ENCODE data around the gene SPACA4. TPM values are rescaled to one million over a fixed set of nuclear protein-coding genes. Genes with fewer than 3 reads are reported as not detected.

SPACA4 gene
- total RNA-seq, 1 donor from 2014 or later: not detected

GRCh38 chr19:48639483-48640375, 33.2 kb downstream of the SPACA4 start:
- ATAC-seq (no peak), DNase-seq (ENCODE audit: low spot score) (peak; percentile 67)
- intact Hi-C loops (cut with DNase I): no loop called here

GRCh38 chr19:48641850-48642249, 35.3 kb downstream of the SPACA4 start:
- DNase-seq (ENCODE audit: low spot score): no peak
- intact Hi-C loops (cut with DNase I): no loop called here

GRCh38 chr19:48642862-48643261, 36.3 kb downstream of the SPACA4 start:
- intact Hi-C loops (cut with DNase I): no loop called here
- ATAC-seq (no peak), DNase-seq (ENCODE audit: low spot score) (no peak)

More at GRCh38 chr19:48641850-48642249, 35.3 kb downstream of the SPACA4 start:
- no peak for ATAC-seq

GRCh38 chr19:48644355-48644754, 37.8 kb downstream of the SPACA4 start:
- peak; percentile 64 for DNase-seq (ENCODE audit: low spot score)
- intact Hi-C loops (cut with DNase I): no loop called here
- ATAC-seq: no peak

GRCh38 chr19:48644839-48645619, 38.5 kb downstream of the SPACA4 start:
- DNase-seq (ENCODE audit: low spot score) (peak; percentile 85), ATAC-seq (peak; percentile 86)
- intact Hi-C loops (cut with DNase I): no loop called here

GRCh38 chr19:48645620-48646000, 39.1 kb downstream of the SPACA4 start:
- intact Hi-C loops (cut with DNase I): no loop called here
- ATAC-seq: peak; percentile 5
- no peak for DNase-seq (ENCODE audit: low spot score)

GRCh38 chr19:48646001-48646721, 39.6 kb downstream of the SPACA4 start, which contains the start of gene CA11:
Gene CA11 (minus strand): TSS chr19:48646187. CDS start chr19:48645632, 555 bp downstream.
- ATAC-seq (peak; percentile 91), DNase-seq (ENCODE audit: low spot score) (peak; percentile 95)
- intact Hi-C loops (cut with DNase I): no loop called here

GRCh38 chr19:48646722-48647216, 40.2 kb downstream of the SPACA4 start:
- DNase-seq (ENCODE audit: low spot score): no peak
- intact Hi-C loops (cut with DNase I): no loop called here
- no peak for ATAC-seq

GRCh38 chr19:48648134-48648533, 41.6 kb downstream of the SPACA4 start:
- ATAC-seq (no peak), DNase-seq (ENCODE audit: low spot score) (no peak)
- intact Hi-C loops (cut with DNase I): no loop called here

GRCh38 chr19:48650974-48651682, 44.6 kb downstream of the SPACA4 start:
- DNase-seq (ENCODE audit: low spot score) (no peak), ATAC-seq (no peak)
- intact Hi-C loops (cut with DNase I): no loop called here

- DNase-seq (ENCODE audit: low spot score) (no peak), ATAC-seq (no peak)
- intact Hi-C loops (cut with DNase I): no loop called here
Observed at GRCh38 chr19:48651683-48652048, 45.1 kb downstream of the SPACA4 start.

- intact Hi-C loops (cut with DNase I): no loop called here
- DNase-seq (ENCODE audit: low spot score): no peak
- ATAC-seq: no peak
Observed at GRCh38 chr19:48654299-48655059, 47.9 kb downstream of the SPACA4 start.

- intact Hi-C loops (cut with DNase I): no loop called here
- DNase-seq (ENCODE audit: low spot score): no peak
- peak; percentile 73 for ATAC-seq
Observed at GRCh38 chr19:48656840-48657474, 50.4 kb downstream of the SPACA4 start.

Other genes with a start within 250 kb of the SPACA4 start
- gene TMEM143, start 242.8 kb upstream of the SPACA4 start, total RNA-seq: 11.2 TPM
- not detected for gene SYNGR4, start 242.4 kb upstream of the SPACA4 start, total RNA-seq
- 104 TPM for gene KDELR1, start 215.2 kb upstream of the SPACA4 start, total RNA-seq
- gene GRIN2D, start 213.1 kb upstream of the SPACA4 start, total RNA-seq: 1.1 TPM
- gene GRWD1, start 160.8 kb upstream of the SPACA4 start, total RNA-seq: 23.4 TPM
- gene KCNJ14, start 151.2 kb upstream of the SPACA4 start, total RNA-seq: 0.71 TPM
- gene CYTH2, start 137.4 kb upstream of the SPACA4 start, total RNA-seq: 62.7 TPM
- 0.76 TPM for gene LMTK3, start 94.9 kb upstream of the SPACA4 start, total RNA-seq
- not detected for gene SULT2B1, start 54.6 kb upstream of the SPACA4 start, total RNA-seq
- gene FAM83E, start 8.3 kb downstream of the SPACA4 start, total RNA-seq: not detected
- gene RPL18, start 12.4 kb downstream of the SPACA4 start, total RNA-seq: 789 TPM
- gene SPHK2, start 12.8 kb downstream of the SPACA4 start, total RNA-seq: 21.5 TPM
- 13.7 TPM for gene DBP, start 30.6 kb downstream of the SPACA4 start, total RNA-seq
- 10.5 TPM for gene CA11, start 39.4 kb downstream of the SPACA4 start, total RNA-seq
- 1.4 TPM for gene NTN5, start 66.3 kb downstream of the SPACA4 start, total RNA-seq
- gene FUT2, start 89.2 kb downstream of the SPACA4 start, total RNA-seq: not detected
- gene MAMSTR, start 113.0 kb downstream of the SPACA4 start, total RNA-seq: 5.8 TPM
- 28.0 TPM for gene RASIP1, start 133.9 kb downstream of the SPACA4 start, total RNA-seq
- gene IZUMO1, start 140.2 kb downstream of the SPACA4 start, total RNA-seq: 0.27 TPM
- gene FUT1, start 145.9 kb downstream of the SPACA4 start, total RNA-seq: 3.6 TPM
- not detected for gene FGF21, start 148.8 kb downstream of the SPACA4 start, total RNA-seq
- 38.0 TPM for gene BCAT2, start 204.3 kb downstream of the SPACA4 start, total RNA-seq
- gene HSD17B14, start 229.7 kb downstream of the SPACA4 start, total RNA-seq: 22.2 TPM